Measurements from ENCODE around the gene BLOC1S2. TPM values are rescaled to one million over a fixed set of nuclear protein-coding genes. Genes with fewer than 3 reads are reported as not detected.
A peak's percentile ranks its signal among the peaks of the same experiment; 100 is the strongest.
"Not testable (repeated sequence)": the region's sequence is repeated elsewhere in the genome, so short reads cannot be mapped to it uniquely, and the experiment has no call there.

The BLOC1S2 gene
- total RNA-seq, 1 donor from 2014 or later, result 56.3 TPM

- no peak overlapping the region for H3K4me3 Mint-ChIP-seq (ENCODE audit: low read depth)
- H3K27ac Mint-ChIP-seq, result no peak overlapping the region
- no peaks in the 10 kb centered on the region for H3K9me3 Mint-ChIP-seq
- H3K36me3 Mint-ChIP-seq (ENCODE audit: low read depth), result no peaks in the 10 kb centered on the region
- peaks cover 55% of the 10 kb centered on the region for H3K27me3 Mint-ChIP-seq (ENCODE audit: low read depth)
- DNase-seq (ENCODE audit: low spot score), result no peak
- H3K4me1 Mint-ChIP-seq (ENCODE audit: low read depth), result no peaks in the 10 kb centered on the region
- intact Hi-C loops (cut with micrococcal nuclease), result no loop called here
These were observed 24.8 kb upstream of the BLOC1S2 start for GRCh38 chr10:100311298-100311697.

- Mint-ChIP-seq H3K36me3 (ENCODE audit: low read depth) (no peaks in the 10 kb centered on the region), H3K4me3 (ENCODE audit: low read depth) (no peak overlapping the region), H3K9me3 (no peaks in the 10 kb centered on the region), H3K27ac (no peak overlapping the region), H3K27me3 (ENCODE audit: low read depth) (peaks cover 60% of the 10 kb centered on the region), H3K4me1 (ENCODE audit: low read depth) (no peaks in the 10 kb centered on the region)
- intact Hi-C loops (cut with micrococcal nuclease), result loop anchor here (2.0 kb wide), 1 partner anchor 19 kb away; no protein-coding TSS in a partner anchor
- DNase-seq (ENCODE audit: low spot score), result no peak
These were observed 21.2 kb upstream of the BLOC1S2 start for GRCh38 chr10:100307684-100308083.

GRCh38 chr10:100306861-100307260 lies 20.4 kb upstream of the BLOC1S2 start:
- Mint-ChIP-seq H3K9me3 (no peaks in the 10 kb centered on the region), H3K27ac (no peak overlapping the region), H3K4me1 (ENCODE audit: low read depth) (no peaks in the 10 kb centered on the region), H3K36me3 (ENCODE audit: low read depth) (no peaks in the 10 kb centered on the region), H3K27me3 (ENCODE audit: low read depth) (peaks cover 54% of the 10 kb centered on the region), H3K4me3 (ENCODE audit: low read depth) (no peak overlapping the region)
- intact Hi-C loops (cut with micrococcal nuclease), result no loop called here
- DNase-seq (ENCODE audit: low spot score), result no peak

- Mint-ChIP-seq H3K27ac (no peak overlapping the region), H3K9me3 (no peaks in the 10 kb centered on the region), H3K27me3 (ENCODE audit: low read depth) (peaks cover 45% of the 10 kb centered on the region), H3K36me3 (ENCODE audit: low read depth) (no peaks in the 10 kb centered on the region), H3K4me3 (ENCODE audit: low read depth) (no peak overlapping the region), H3K4me1 (ENCODE audit: low read depth) (no peaks in the 10 kb centered on the region)
- no peak for DNase-seq (ENCODE audit: low spot score)
- intact Hi-C loops (cut with micrococcal nuclease), result no loop called here
These were observed 17.9 kb upstream of the BLOC1S2 start for GRCh38 chr10:100304414-100304813.

GRCh38 chr10:100303724-100304319 lies 17.3 kb upstream of the BLOC1S2 start:
- Mint-ChIP-seq H3K9me3 (no peaks in the 10 kb centered on the region), H3K27ac (no peak overlapping the region), H3K4me3 (ENCODE audit: low read depth) (no peak overlapping the region), H3K4me1 (ENCODE audit: low read depth) (no peaks in the 10 kb centered on the region), H3K27me3 (ENCODE audit: low read depth) (peaks cover 42% of the 10 kb centered on the region), H3K36me3 (ENCODE audit: low read depth) (no peaks in the 10 kb centered on the region)
- intact Hi-C loops (cut with micrococcal nuclease), result no loop called here
- no peak for DNase-seq (ENCODE audit: low spot score)

- H3K4me1 Mint-ChIP-seq (ENCODE audit: low read depth); H3K27ac Mint-ChIP-seq; H3K36me3 Mint-ChIP-seq (ENCODE audit: low read depth); intact Hi-C loops (cut with micrococcal nuclease); H3K9me3 Mint-ChIP-seq; H3K4me3 Mint-ChIP-seq (ENCODE audit: low read depth); DNase-seq (ENCODE audit: low spot score): not testable (repeated sequence)
- peaks cover 34% of the 10 kb centered on the region for H3K27me3 Mint-ChIP-seq (ENCODE audit: low read depth)
These were observed 14.6 kb upstream of the BLOC1S2 start for GRCh38 chr10:100301123-100301522.

- Mint-ChIP-seq H3K4me3 (ENCODE audit: low read depth) (no peak overlapping the region), H3K9me3 (no peaks in the 10 kb centered on the region), H3K27me3 (ENCODE audit: low read depth) (peaks cover 31% of the 10 kb centered on the region), H3K4me1 (ENCODE audit: low read depth) (no peaks in the 10 kb centered on the region), H3K36me3 (ENCODE audit: low read depth) (no peaks in the 10 kb centered on the region), H3K27ac (no peak overlapping the region)
- DNase-seq (ENCODE audit: low spot score), result no peak
- intact Hi-C loops (cut with micrococcal nuclease), result no loop called here
These were observed 10.8 kb upstream of the BLOC1S2 start for GRCh38 chr10:100297242-100297641.

- intact Hi-C loops (cut with micrococcal nuclease), result no loop called here
- Mint-ChIP-seq H3K36me3 (ENCODE audit: low read depth) (no peaks in the 10 kb centered on the region), H3K9me3 (no peaks in the 10 kb centered on the region), H3K4me3 (ENCODE audit: low read depth) (no peak overlapping the region), H3K4me1 (ENCODE audit: low read depth) (no peaks in the 10 kb centered on the region), H3K27me3 (ENCODE audit: low read depth) (peaks cover 33% of the 10 kb centered on the region), H3K27ac (no peak overlapping the region)
- DNase-seq (ENCODE audit: low spot score), result no peak
These were observed 6.6 kb upstream of the BLOC1S2 start for GRCh38 chr10:100293066-100293465.

- H3K27me3 Mint-ChIP-seq (ENCODE audit: low read depth), result peaks cover 33% of the 10 kb centered on the region
- DNase-seq (ENCODE audit: low spot score); H3K36me3 Mint-ChIP-seq (ENCODE audit: low read depth); H3K4me1 Mint-ChIP-seq (ENCODE audit: low read depth); H3K9me3 Mint-ChIP-seq; H3K27ac Mint-ChIP-seq; intact Hi-C loops (cut with micrococcal nuclease); H3K4me3 Mint-ChIP-seq (ENCODE audit: low read depth): not testable (repeated sequence)
These were observed 5.8 kb upstream of the BLOC1S2 start for GRCh38 chr10:100292300-100292699.

GRCh38 chr10:100291356-100291755 lies 4.9 kb upstream of the BLOC1S2 start:
- H3K27me3 Mint-ChIP-seq (ENCODE audit: low read depth), result peaks cover 28% of the 10 kb centered on the region
- DNase-seq (ENCODE audit: low spot score), result no peak
- no peak overlapping the region for H3K27ac Mint-ChIP-seq
- no peaks in the 10 kb centered on the region for H3K9me3 Mint-ChIP-seq
- intact Hi-C loops (cut with micrococcal nuclease), result no loop called here
- H3K4me3 Mint-ChIP-seq (ENCODE audit: low read depth), result no peak overlapping the region
- H3K4me1 Mint-ChIP-seq (ENCODE audit: low read depth), result peaks cover 6% of the 10 kb centered on the region
- H3K36me3 Mint-ChIP-seq (ENCODE audit: low read depth), result no peaks in the 10 kb centered on the region

- Mint-ChIP-seq H3K4me1 (ENCODE audit: low read depth) (peaks cover 18% of the 10 kb centered on the region), H3K36me3 (ENCODE audit: low read depth) (peaks cover 12% of the 10 kb centered on the region), H3K27ac (no peak overlapping the region), H3K4me3 (ENCODE audit: low read depth) (no peak overlapping the region), H3K9me3 (no peaks in the 10 kb centered on the region), H3K27me3 (ENCODE audit: low read depth) (peaks cover 18% of the 10 kb centered on the region)
- DNase-seq (ENCODE audit: low spot score), result no peak
- intact Hi-C loops (cut with micrococcal nuclease), result loop anchor here (5.0 kb wide), 2 partner anchors 53 to 238 kb away; partner anchors contain the start of gene NDUFB8
These were observed 3.2 kb upstream of the BLOC1S2 start for GRCh38 chr10:100289641-100290040.

GRCh38 chr10:100288196-100288595 lies 1.7 kb upstream of the BLOC1S2 start:
- peaks cover 13% of the 10 kb centered on the region for H3K36me3 Mint-ChIP-seq (ENCODE audit: low read depth)
- no peak overlapping the region for H3K27ac Mint-ChIP-seq
- peaks cover 10% of the 10 kb centered on the region for H3K27me3 Mint-ChIP-seq (ENCODE audit: low read depth)
- DNase-seq (ENCODE audit: low spot score), result no peak
- no peaks in the 10 kb centered on the region for H3K9me3 Mint-ChIP-seq
- intact Hi-C loops (cut with micrococcal nuclease), result loop anchor here (5.0 kb wide), 2 partner anchors 54 to 239 kb away; partner anchors contain the start of gene NDUFB8
- H3K4me3 Mint-ChIP-seq (ENCODE audit: low read depth), result no peak overlapping the region
- peaks cover 19% of the 10 kb centered on the region for H3K4me1 Mint-ChIP-seq (ENCODE audit: low read depth)

GRCh38 chr10:100287756-100288155 lies 1.3 kb upstream of the BLOC1S2 start:
- peak overlapping the region; percentile 31 for H3K4me3 Mint-ChIP-seq (ENCODE audit: low read depth)
- peaks cover 10% of the 10 kb centered on the region for H3K27me3 Mint-ChIP-seq (ENCODE audit: low read depth)
- H3K4me1 Mint-ChIP-seq (ENCODE audit: low read depth), result peaks cover 19% of the 10 kb centered on the region
- intact Hi-C loops (cut with micrococcal nuclease), result loop anchor here (2.0 to 5.0 kb wide), 4 partner anchors 55 to 240 kb away; partner anchors contain the start of genes CHUK, ERLIN1 and NDUFB8
- no peak for DNase-seq (ENCODE audit: low spot score)
- H3K27ac Mint-ChIP-seq, result no peak overlapping the region
- peaks cover 13% of the 10 kb centered on the region for H3K36me3 Mint-ChIP-seq (ENCODE audit: low read depth)
- no peaks in the 10 kb centered on the region for H3K9me3 Mint-ChIP-seq

All from activated T-helper 2 cell treated with anti-CD3 and anti-CD28 coated beads, Interferon-gamma antibody, Interleukin-2, Interleukin-4, amounts not matched to agents 10 μg/mL and 5 μg/mL and 100 μg/mL, durations not matched to agents 14 hours and 24 hours and 36 hours (primary cell).